ACC112 (cell line): ENCODE data around the gene SPRED2.

Experiments used
- H2AFZ ChIP-seq: fragments of 200-600 bp; sonication (generic); one replicate; pipeline ENCODE4 v1.6.0; 2017; ENCODE audit warnings: antibody characterized with exemption, low read length; ENCODE audit not compliant: unreplicated experiment
- H3K27ac ChIP-seq: fragments of 200-600 bp; sonication (generic); 2 replicates; pipeline ENCODE4 v1.5.1; 2014; ENCODE audit warnings: low read depth, mild to moderate bottlenecking, antibody characterized with exemption, low read length, moderate library complexity
- H3K27me3 ChIP-seq: fragments of 200-600 bp; sonication (generic); 2 replicates; pipeline ENCODE4 v1.6.1; 2014; ENCODE audit warnings: mild to moderate bottlenecking, antibody characterized with exemption, low read length, moderate library complexity, mixed read lengths; ENCODE audit not compliant: insufficient read depth
- H3K36me3 ChIP-seq: fragments of 200-600 bp; sonication (generic); 2 replicates; pipeline ENCODE4 v1.6.1; 2016; ENCODE audit warnings: mild to moderate bottlenecking, antibody characterized with exemption, low read length, moderate library complexity, mixed read lengths; ENCODE audit not compliant: insufficient read depth
- H3K4me1 ChIP-seq: fragments of 200-600 bp; sonication (generic); one replicate; pipeline ENCODE4 v1.6.1; 2016; ENCODE audit warnings: low read length, mixed read lengths; ENCODE audit not compliant: insufficient read depth, unreplicated experiment, control insufficient read depth
- H3K4me3 ChIP-seq: fragments of 200-600 bp; sonication (generic); 2 replicates; pipeline ENCODE4 v1.5.1; 2014; ENCODE audit warnings: mild to moderate bottlenecking, low read depth, low read length
- H3K79me2 ChIP-seq: fragments of 200-600 bp; sonication (generic); one replicate; pipeline ENCODE4 v1.6.0; 2016; ENCODE audit warnings: low read length; ENCODE audit not compliant: control insufficient read depth, unreplicated experiment, insufficient read depth

SPRED2 gene, protein sequence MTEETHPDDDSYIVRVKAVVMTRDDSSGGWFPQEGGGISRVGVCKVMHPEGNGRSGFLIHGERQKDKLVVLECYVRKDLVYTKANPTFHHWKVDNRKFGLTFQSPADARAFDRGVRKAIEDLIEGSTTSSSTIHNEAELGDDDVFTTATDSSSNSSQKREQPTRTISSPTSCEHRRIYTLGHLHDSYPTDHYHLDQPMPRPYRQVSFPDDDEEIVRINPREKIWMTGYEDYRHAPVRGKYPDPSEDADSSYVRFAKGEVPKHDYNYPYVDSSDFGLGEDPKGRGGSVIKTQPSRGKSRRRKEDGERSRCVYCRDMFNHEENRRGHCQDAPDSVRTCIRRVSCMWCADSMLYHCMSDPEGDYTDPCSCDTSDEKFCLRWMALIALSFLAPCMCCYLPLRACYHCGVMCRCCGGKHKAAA

DNA sequence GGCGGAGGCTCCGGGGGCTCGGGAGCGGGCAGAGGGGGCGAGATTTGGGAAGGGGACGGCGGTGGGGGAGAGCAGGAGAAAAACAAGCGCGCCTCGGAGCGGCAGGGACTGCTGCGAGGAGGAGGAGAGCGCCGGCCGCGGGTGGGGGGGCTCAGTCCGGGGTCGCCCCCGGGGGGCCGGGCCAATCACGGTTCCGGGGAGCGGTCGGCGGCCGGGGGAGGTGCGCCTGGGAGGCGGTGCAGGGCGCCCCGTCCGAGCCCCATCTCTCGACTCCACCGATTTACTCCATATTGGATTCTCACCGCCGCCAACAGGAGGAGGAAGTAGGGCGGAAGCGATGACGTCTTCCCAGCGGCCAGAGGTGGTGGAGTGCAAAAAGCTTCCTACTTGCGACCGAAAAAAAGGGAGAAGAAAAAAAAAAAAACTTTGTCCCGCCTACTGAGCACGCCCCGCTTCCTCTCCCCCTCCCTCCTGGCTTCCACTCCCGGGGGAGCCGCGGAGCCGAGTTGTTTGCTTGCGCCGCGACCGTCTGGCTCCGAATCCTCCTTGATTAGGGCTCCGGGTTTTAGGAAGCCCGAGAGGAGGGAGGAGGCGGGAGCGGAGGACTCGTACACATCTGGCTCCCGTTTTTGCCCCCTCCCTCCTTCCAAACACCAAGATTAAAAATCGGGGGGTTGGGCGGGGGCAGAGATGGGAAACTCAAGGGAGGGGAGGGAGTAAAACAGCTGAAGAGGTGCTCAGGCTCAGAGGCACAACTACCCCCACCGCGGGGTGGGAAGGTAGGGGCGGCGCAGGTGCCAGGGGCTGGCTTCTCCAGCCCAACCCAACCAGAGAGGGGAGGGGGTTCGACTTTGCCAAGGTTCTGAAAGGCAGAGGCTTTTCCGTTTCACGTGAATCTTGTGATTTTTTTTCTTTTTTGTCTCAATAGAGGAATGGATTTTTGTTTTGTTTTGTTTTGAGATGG lies at the start of gene SPRED2:
Gene SPRED2 (minus strand): TSS at position 373 of the 964 bp plus-strand sequence. CDS start 612 bp downstream, outside the sequence.
- peaks cover 55% of the 10 kb centered on the region for H3K79me2 ChIP-seq
- H3K4me1 ChIP-seq = peaks cover 16% of the 10 kb centered on the region
- H3K27me3 ChIP-seq = no peaks in the 10 kb centered on the region
- peak within 1 kb of the TSS; percentile 99 for H2AFZ ChIP-seq
- peak within 1 kb of the TSS; percentile 96 for H3K4me3 ChIP-seq
- H3K36me3 ChIP-seq = no peaks in the 10 kb centered on the region
- peak within 1 kb of the TSS; percentile 51 for H3K27ac ChIP-seq

DNA sequence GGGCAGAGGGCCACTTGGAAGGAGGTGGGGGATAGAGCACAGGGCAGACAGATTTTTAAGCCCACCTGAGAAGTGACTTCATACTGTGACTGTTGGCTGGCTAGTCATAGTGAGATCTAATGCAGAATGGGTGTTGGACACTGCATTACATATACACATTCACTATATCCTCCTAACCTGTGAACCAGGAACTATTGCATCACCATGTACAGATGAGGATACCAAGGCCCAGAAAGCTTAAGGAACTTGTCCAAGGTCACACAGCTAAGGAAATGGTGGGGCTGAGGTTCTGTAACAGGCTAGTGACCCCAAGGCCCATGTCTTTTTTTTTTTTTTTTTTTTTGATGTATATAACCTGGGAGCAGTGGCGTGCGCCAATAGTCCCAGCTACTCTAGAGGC lies 49.6 kb upstream of the SPRED2 start:
- Histone ChIP-seq H2AFZ (no peak overlapping the region), H3K27ac (no peak overlapping the region), H3K79me2 (no peaks in the 10 kb centered on the region), H3K36me3 (no peaks in the 10 kb centered on the region), H3K27me3 (no peaks in the 10 kb centered on the region), H3K4me3 (no peak overlapping the region), H3K4me1 (no peaks in the 10 kb centered on the region)

DNA sequence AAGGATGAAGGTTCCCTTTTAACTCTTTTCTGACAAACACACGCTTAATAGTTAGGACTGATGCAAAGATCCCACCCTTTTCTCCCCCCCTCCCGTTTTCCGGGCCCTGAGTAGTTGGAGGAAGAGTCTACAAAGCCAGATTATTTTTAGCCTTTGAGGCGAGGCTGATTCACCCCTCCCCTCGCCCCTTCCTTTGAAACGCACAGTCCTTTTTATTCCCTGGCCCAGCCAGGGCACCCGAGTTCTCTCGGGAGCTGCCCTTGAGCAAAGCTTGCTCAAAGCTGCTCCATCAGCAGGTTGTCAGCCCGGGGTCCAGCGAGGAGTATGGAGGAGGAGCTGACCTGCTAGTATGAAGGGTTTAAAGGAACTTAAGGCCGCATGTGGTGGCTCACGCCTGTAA lies 47.1 kb upstream of the SPRED2 start:
- Histone ChIP-seq H3K27me3 (no peaks in the 10 kb centered on the region), H2AFZ (no peak overlapping the region), H3K36me3 (no peaks in the 10 kb centered on the region; the same call in 1 of the 2 replicates), H3K4me3 (no peak overlapping the region), H3K4me1 (no peaks in the 10 kb centered on the region), H3K27ac (no peak overlapping the region), H3K79me2 (no peaks in the 10 kb centered on the region)

DNA sequence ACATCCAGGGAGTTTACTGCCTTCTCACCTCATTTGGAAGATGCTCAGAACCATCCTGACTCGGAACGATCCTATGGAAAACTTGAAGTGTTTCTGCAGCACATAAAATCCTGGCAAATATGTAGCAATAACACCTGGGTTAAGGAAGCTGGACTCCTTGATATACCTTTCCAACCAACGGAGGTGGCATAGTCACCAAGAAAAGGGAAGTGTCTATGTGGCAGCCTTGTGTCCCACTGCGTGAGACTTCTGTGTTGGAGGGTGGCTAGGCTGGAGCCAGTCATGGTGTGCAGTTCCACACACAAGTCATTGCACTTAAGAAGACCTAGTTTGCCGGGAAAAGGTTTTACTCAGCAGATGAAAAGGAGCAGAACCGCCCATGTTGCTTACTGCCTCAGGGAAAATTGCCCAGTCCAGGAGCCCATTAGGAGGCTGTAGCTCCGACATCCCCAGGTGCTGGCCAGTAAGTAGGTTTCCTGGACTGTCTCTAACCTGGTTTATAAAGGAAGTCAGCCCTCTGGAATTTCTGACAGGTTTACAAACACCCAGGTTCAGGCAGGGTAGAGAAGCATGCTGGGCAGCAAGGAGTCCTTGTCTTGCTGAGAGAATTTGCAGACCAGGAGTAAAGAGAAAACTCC lies 46.2 kb upstream of the SPRED2 start:
- no peaks in the 10 kb centered on the region; the same call in 1 of the 2 replicates for H3K36me3 ChIP-seq

DNA sequence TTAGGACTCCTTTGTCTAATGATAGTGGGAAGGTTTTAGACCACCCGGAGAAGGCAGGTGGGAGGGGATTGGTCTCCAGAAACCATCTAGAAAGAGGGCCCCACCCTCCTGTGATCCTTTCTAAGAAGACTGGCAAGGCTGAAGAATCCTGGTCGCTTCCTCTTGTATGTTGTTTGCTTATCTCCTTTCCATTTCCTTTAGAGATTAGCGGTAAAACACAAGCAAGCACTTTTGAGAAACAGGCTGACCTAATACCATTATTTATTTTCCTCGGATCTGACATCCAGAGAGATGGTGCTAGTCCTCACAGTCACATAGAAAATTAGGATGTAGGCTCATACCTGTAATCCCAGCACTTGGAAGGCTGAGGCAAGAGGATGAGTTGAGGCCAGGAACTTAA lies 45.2 kb upstream of the SPRED2 start:
- Histone ChIP-seq H3K4me1 (no peaks in the 10 kb centered on the region), H3K79me2 (no peaks in the 10 kb centered on the region), H3K4me3 (no peak overlapping the region), H3K27me3 (no peaks in the 10 kb centered on the region), H3K36me3 (no peaks in the 10 kb centered on the region; the same call in 1 of the 2 replicates), H3K27ac (no peak overlapping the region), H2AFZ (no peak overlapping the region)

More for the DNA sequence above, 46.2 kb upstream of the SPRED2 start:
- Histone ChIP-seq H3K79me2 (no peaks in the 10 kb centered on the region), H3K4me3 (no peak overlapping the region), H2AFZ (no peak overlapping the region), H3K27ac (no peak overlapping the region), H3K27me3 (no peaks in the 10 kb centered on the region), H3K4me1 (no peaks in the 10 kb centered on the region)

DNA sequence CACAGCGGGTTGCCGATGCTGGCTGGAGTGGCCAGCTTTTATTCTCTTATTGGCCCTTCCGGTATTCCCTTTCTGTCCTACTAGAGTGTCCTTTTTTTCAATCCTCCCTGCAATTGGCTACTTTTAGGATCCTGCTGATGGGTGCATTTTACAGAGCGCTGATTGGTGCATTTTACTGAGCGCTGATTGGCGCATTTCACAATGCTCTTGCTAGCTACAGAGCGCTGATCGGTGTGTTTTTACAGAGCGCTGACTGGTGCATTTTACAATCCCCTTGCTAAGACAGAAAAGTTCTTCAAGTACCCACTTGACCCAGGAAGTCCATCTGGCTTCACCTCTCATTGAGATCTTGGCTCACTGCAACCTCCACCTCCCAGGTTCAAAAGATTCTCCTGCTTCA lies 44.4 kb upstream of the SPRED2 start:
- Histone ChIP-seq H2AFZ (no peak overlapping the region), H3K27me3 (no peaks in the 10 kb centered on the region), H3K27ac (no peak overlapping the region), H3K4me1 (no peaks in the 10 kb centered on the region), H3K79me2 (no peaks in the 10 kb centered on the region), H3K36me3 (no peaks in the 10 kb centered on the region; the same call in 1 of the 2 replicates), H3K4me3 (no peak overlapping the region)

DNA sequence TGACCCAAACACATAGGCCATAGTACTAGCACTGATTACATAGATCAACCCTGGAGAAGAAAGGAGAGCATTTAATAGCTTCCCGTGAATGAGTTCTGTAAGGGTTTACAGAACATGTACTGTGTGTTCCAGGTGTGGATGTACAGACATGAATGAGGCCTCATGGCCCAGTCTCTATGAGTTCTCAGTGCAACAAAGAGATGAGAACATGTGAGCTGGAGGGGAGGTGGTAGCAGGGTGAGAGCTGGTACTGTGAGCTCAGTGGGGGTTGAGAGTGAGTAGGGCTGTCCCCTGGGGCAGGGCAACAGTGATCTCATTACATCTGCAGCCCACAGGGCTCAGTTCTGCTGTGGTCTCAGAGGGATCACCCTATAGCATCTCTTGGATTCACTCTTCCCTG lies 42.6 kb upstream of the SPRED2 start:
- no peaks in the 10 kb centered on the region for H3K79me2 ChIP-seq
- H3K4me1 ChIP-seq = no peaks in the 10 kb centered on the region
- no peak overlapping the region for H3K27ac ChIP-seq
- H2AFZ ChIP-seq = no peak overlapping the region
- no peaks in the 10 kb centered on the region; the same call in 1 of the 2 replicates for H3K36me3 ChIP-seq
- no peak overlapping the region for H3K4me3 ChIP-seq
- no peaks in the 10 kb centered on the region for H3K27me3 ChIP-seq

DNA sequence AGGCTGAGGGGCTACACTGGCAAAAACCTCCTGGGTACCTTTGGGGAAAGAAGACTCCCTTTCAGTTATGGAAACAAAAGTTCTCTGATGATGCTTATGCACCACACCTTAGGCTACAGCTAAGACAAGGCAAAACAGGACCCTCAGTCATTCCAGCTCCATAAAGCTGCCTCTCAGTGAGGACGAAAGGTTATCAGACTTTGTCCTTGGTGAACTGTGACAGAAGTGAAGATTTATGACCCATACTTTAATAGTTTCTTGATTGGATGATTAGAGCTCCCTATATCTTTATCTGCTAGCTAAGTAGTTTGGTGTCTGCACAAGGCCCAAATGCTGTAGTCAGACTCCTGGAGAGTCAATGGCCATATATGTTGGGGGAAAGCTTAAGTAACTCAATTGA lies 40.6 kb upstream of the SPRED2 start:
- no peaks in the 10 kb centered on the region for H3K4me1 ChIP-seq

DNA sequence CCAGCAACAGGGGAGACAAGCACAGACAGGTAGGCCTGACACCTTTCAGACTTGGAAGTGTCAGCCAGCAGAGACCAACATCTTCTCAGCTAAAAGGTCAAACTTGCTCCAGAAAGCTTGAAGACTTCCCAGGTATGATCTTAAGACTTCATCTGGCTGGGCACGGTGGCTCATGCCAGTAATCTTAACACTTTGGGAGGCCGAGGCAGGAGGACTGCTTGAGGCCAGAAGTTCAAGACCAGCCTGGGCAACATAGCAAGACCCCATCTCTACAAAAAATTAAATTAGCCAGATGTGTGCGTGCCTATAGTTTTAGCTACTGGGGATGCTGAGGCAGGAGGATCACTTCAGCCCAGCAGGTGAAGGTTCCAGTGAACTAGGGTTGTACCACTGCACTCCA lies 39.0 kb upstream of the SPRED2 start:
- Histone ChIP-seq H3K27ac (no peak overlapping the region), H3K4me3 (no peak overlapping the region), H3K36me3 (no peaks in the 10 kb centered on the region; the same call in 1 of the 2 replicates), H3K27me3 (no peaks in the 10 kb centered on the region), H2AFZ (no peak overlapping the region), H3K79me2 (no peaks in the 10 kb centered on the region), H3K4me1 (no peaks in the 10 kb centered on the region)

More for the DNA sequence above, 40.6 kb upstream of the SPRED2 start:
- Histone ChIP-seq H3K27me3 (no peaks in the 10 kb centered on the region), H3K27ac (no peak overlapping the region), H3K79me2 (no peaks in the 10 kb centered on the region), H2AFZ (no peak overlapping the region), H3K4me3 (no peak overlapping the region), H3K36me3 (no peaks in the 10 kb centered on the region; the same call in 1 of the 2 replicates)

DNA sequence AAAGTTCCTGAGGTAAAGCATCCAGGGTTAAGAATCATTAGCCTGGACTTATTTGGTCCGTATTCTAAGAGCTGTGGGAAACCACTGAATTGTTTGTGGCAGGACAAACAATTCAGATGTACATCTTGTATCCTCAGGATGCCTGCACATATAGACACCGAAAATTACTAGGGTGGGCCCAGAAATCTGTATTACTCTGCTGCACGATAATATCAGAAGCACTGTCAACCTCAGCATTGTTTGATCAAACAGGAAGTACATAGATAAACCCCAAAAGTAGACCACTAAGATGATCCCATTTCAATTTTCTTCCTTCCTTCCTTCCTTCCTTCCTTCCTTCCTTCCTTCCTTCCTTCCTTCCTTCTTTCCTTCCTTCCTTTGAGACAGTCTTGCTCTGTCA lies 34.2 kb upstream of the SPRED2 start:
- Histone ChIP-seq H2AFZ (no peak overlapping the region), H3K4me3 (no peak overlapping the region), H3K27ac (no peak overlapping the region), H3K36me3 (no peaks in the 10 kb centered on the region), H3K4me1 (no peaks in the 10 kb centered on the region), H3K27me3 (no peaks in the 10 kb centered on the region), H3K79me2 (no peaks in the 10 kb centered on the region)
